ENCODE data around the gene CNNM3.

CNNM3 gene

DNA sequence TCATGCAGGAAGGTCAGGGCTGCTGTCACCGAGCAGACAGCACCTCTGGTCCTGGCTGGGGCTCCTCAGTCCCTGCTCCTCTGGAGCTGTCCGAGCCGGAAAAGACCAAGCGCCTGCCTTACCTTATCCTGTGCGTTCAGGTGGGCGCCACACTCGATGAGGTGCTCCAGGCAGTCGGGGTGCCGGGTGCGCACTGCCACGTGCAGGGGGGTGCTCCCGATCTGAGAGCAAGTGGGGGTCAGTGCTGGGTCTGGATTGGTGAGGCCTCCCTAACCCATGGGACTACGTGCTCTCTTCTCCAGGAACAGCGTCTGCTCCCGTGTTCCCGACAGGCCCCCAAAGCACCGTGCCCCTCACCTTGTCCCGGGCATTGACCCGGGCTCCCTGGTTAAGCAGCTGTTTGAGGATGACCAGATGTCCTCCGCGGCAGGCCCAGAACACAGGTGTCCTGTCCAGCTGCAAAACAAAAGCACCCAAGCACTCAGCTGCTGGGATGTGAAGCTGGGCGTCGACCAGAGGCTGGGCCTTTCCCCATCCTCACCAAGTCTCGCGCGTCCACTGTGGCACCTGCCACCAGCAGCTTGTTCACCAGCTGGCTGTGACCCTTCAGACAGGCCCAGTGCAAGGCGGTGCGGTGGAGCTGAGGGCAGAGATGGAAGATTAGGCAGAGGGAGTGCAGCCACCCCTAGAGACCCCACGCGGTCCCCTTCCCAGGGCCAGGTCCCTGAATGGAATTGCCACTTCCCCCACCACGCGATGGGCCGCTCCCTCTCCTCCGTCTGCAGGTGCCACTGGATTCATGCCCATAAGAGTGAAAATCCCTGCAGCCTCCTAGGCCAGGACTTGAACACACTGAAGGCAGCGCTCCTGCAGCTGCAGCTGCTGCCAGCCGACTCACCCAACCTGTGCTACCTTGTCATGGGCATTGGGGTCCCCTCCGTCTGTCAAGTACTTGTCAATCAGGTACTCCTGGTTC lies 24.1 kb downstream of the CNNM3 start:
- Histone ChIP-seq H3K27ac (ENCODE audit: low read depth, low read length) (no peak overlapping the region), H3K36me3 (ENCODE audit: control insufficient read depth in 1 of 2, insufficient read depth in 2 of 2, low read length in 2 of 2) (peaks cover 8 to 14% of the 10 kb centered on the region in 2 donors), H3K27me3 (ENCODE audit: control insufficient read depth in 1 of 2, insufficient read depth in 2 of 2, low read length in 2 of 2) (no peaks in the 10 kb centered on the region), H3K9me3 (ENCODE audit: control insufficient read depth in 1 of 2, low read length in 2 of 2) (no peaks in the 10 kb centered on the region), H3K4me3 (ENCODE audit: low read depth in 1 of 2, low read length in 2 of 2) (peak overlapping the region in 1 of 2 donors; percentile 51), H3K4me1 (ENCODE audit: control insufficient read depth in 1 of 2, insufficient read depth in 2 of 2, low read length in 2 of 2) (peaks cover 9 to 15% of the 10 kb centered on the region in 2 donors), H3K9ac (ENCODE audit: low read depth in 1 of 2, low read length in 2 of 2) (no peak overlapping the region)

DNA sequence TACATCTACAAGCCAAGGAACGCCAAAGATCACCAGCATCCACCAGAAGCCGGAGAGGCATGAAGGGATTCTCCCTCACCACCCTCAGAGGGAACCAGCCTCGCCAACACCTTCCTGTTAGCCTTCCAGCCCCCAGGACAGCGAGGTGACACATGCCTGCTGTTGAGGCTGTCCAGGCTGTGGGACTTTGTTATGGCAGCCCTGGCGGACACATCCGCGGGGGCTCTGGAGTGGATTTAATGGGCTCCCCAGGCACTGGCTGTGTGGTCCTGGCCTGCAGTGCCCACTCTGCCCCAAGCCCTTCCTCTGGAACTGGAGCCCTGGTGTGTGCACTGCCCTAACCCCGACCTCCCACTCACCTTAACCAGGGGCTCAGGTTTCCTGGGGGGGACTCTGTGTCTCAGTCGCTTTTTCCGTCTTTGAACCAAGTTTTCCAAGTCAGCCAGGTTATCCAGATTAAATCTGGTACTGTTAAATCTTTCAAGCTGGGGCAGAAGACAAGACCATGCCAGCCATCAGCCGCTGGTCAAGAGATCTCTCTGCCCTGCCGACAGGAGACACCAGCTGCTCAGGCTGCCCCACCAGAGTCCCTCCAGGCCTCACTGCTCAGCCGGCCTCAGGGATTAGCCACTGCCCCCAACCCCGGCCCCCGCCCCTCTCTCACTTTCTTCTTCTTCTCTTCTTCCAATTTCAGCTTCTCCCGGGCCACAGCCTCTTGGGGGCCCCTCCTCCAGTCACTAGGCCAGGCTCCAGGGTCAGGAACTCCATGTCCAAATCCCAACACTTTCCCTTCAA lies 25.8 kb downstream of the CNNM3 start:
- Histone ChIP-seq H3K9ac (ENCODE audit: low read depth in 1 of 2, low read length in 2 of 2) (no peak overlapping the region), H3K9me3 (ENCODE audit: control insufficient read depth in 1 of 2, low read length in 2 of 2) (no peaks in the 10 kb centered on the region), H3K27ac (ENCODE audit: low read depth, low read length) (no peak overlapping the region), H3K36me3 (ENCODE audit: control insufficient read depth in 1 of 2, insufficient read depth in 2 of 2, low read length in 2 of 2) (peaks cover 8 to 17% of the 10 kb centered on the region in 2 donors), H3K4me3 (ENCODE audit: low read depth in 1 of 2, low read length in 2 of 2) (no peak overlapping the region), H3K27me3 (ENCODE audit: control insufficient read depth in 1 of 2, insufficient read depth in 2 of 2, low read length in 2 of 2) (no peaks in the 10 kb centered on the region), H3K4me1 (ENCODE audit: control insufficient read depth in 1 of 2, insufficient read depth in 2 of 2, low read length in 2 of 2) (peaks cover 4 to 15% of the 10 kb centered on the region in 2 donors)

DNA sequence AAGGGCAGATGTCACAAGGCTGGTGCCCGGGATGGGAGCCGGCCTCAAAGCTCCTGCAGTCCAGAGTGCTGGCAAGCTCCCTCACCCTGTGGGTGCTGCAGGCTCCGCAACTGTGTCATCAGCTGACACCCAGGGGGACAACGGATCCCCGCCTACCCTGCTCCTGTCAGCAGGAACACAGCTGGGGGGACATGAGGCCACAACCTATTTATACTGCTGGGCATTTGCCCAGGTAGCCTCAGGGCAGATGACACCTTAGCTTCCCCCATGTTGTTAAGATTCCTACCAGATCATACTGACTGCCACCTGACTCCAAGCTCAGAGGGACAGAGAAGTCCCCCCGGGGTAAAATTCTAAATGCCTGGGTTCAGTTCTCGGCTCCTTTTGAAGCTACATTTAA lies 26.5 kb downstream of the CNNM3 start:
- Histone ChIP-seq H3K4me3 (ENCODE audit: low read depth in 1 of 2, low read length in 2 of 2) (no peak overlapping the region), H3K27ac (ENCODE audit: low read depth, low read length) (no peak overlapping the region), H3K9ac (ENCODE audit: low read depth in 1 of 2, low read length in 2 of 2) (no peak overlapping the region), H3K4me1 (ENCODE audit: control insufficient read depth in 1 of 2, insufficient read depth in 2 of 2, low read length in 2 of 2) (peaks cover 4 to 15% of the 10 kb centered on the region in 2 donors), H3K36me3 (ENCODE audit: control insufficient read depth in 1 of 2, insufficient read depth in 2 of 2, low read length in 2 of 2) (peaks cover 8 to 19% of the 10 kb centered on the region in 2 donors), H3K9me3 (ENCODE audit: control insufficient read depth in 1 of 2, low read length in 2 of 2) (no peaks in the 10 kb centered on the region), H3K27me3 (ENCODE audit: control insufficient read depth in 1 of 2, insufficient read depth in 2 of 2, low read length in 2 of 2) (no peaks in the 10 kb centered on the region)

DNA sequence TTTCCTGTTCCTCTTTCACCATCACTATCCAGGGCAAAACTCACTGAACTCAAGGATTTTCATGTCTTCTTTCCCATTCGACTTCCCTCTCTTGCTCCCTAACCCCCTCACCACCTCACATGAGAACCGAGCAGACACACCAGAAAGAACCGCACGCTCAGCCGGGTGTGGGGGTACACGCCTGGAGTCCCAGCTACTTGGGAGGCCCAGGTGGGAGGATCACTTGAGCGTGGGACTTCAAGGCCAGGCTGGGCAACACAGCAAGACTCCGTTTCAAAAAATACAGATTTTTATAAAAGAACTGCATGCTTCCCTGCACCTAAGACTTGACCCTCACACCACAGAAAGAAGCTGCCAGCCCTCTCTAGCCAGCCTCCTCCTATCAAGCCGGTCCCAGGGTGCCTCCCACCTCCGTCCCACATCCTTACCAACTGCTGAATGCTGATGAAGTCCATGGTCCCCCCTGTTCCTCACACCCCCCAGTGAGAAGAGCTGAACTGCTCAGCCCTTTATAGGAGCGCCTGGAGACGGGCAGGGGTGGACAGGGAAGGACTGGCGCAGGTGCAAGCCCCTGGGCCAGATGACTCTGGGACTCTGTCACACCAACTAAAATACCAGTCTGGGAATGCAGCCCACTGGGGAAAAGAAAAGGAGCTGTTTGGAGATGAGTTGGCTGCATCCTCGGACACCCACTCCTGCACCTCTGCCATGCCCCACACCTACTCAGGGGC lies 27.6 kb downstream of the CNNM3 start, which contains the start of gene ANKRD23:
Gene ANKRD23 (minus strand): TSS at position 484 of the 731 bp plus-strand sequence. CDS start 29 bp downstream, at position 455.
- H3K27me3 ChIP-seq (ENCODE audit: control insufficient read depth in 1 of 2, insufficient read depth in 2 of 2, low read length in 2 of 2) = no peaks in the 10 kb centered on the region
- H3K4me1 ChIP-seq (ENCODE audit: control insufficient read depth in 1 of 2, insufficient read depth in 2 of 2, low read length in 2 of 2) = peaks cover 4 to 13% of the 10 kb centered on the region in 2 donors
- no peak within 1 kb of the TSS for H3K9ac ChIP-seq (ENCODE audit: low read depth in 1 of 2, low read length in 2 of 2)
- H3K4me3 ChIP-seq (ENCODE audit: low read depth in 1 of 2, low read length in 2 of 2) = no peak within 1 kb of the TSS
- no peak within 1 kb of the TSS for H3K27ac ChIP-seq (ENCODE audit: low read depth, low read length)
- H3K36me3 ChIP-seq (ENCODE audit: control insufficient read depth in 1 of 2, insufficient read depth in 2 of 2, low read length in 2 of 2) = peaks cover 9 to 23% of the 10 kb centered on the region in 2 donors
- H3K9me3 ChIP-seq (ENCODE audit: control insufficient read depth in 1 of 2, low read length in 2 of 2) = no peaks in the 10 kb centered on the region

DNA sequence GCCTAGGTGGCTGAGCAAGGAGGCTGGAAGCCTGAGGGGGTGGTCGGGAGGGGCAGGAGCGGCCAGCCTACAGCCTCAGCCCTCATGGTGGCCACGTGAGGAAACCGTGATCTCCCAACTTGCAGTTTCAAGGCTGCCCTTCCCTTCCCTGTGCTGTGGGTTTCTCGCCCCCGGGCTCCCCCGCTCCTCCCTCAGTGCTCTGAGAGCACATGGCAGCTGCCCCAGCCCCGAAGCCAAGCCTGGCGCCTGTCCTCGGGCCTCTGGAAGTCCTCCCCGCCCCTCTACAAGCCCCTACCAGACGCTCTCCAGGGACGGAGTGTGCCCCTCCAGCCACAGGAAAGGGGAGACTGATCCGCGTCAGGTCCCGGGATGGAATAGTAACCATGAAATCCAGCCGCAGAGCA lies 28.3 kb downstream of the CNNM3 start:
- H3K36me3 ChIP-seq (ENCODE audit: control insufficient read depth in 1 of 2, insufficient read depth in 2 of 2, low read length in 2 of 2) = peaks cover 9 to 25% of the 10 kb centered on the region in 2 donors
- no peak overlapping the region for H3K9ac ChIP-seq (ENCODE audit: low read depth in 1 of 2, low read length in 2 of 2)
- no peak overlapping the region for H3K4me3 ChIP-seq (ENCODE audit: low read depth in 1 of 2, low read length in 2 of 2)
- no peaks in the 10 kb centered on the region for H3K9me3 ChIP-seq (ENCODE audit: control insufficient read depth in 1 of 2, low read length in 2 of 2)
- H3K27ac ChIP-seq (ENCODE audit: low read depth, low read length) = no peak overlapping the region
- peaks cover 0 to 6% of the 10 kb centered on the region in 2 donors for H3K4me1 ChIP-seq (ENCODE audit: control insufficient read depth in 1 of 2, insufficient read depth in 2 of 2, low read length in 2 of 2)
- H3K27me3 ChIP-seq (ENCODE audit: control insufficient read depth in 1 of 2, insufficient read depth in 2 of 2, low read length in 2 of 2) = no peaks in the 10 kb centered on the region

DNA sequence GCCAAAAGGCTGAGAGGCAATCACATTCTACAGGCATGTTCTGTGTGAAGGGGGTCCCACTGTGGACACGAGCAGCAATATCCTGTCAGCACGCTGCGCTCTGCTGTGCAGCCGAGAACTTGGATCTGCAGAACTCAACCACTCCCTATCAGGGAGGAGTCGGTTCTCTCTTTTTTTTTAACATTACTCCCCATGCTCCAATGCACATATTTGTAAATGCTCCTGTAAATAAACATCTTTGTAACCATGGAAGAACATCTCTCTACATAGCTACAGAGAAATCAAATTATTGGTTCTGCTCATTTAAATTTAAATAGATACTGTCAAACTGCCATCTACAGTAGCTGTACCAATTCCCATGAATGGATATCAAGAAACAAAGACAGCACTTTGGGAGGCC lies 30.8 kb downstream of the CNNM3 start:
- H3K4me1 ChIP-seq (ENCODE audit: control insufficient read depth in 1 of 2, insufficient read depth in 2 of 2, low read length in 2 of 2) = no peaks in the 10 kb centered on the region
- H3K4me3 ChIP-seq (ENCODE audit: low read depth in 1 of 2, low read length in 2 of 2) = no peak overlapping the region
- H3K9ac ChIP-seq (ENCODE audit: low read depth in 1 of 2, low read length in 2 of 2) = no peak overlapping the region
- H3K27ac ChIP-seq (ENCODE audit: low read depth, low read length) = no peak overlapping the region
- H3K9me3 ChIP-seq (ENCODE audit: control insufficient read depth in 1 of 2, low read length in 2 of 2) = no peaks in the 10 kb centered on the region
- no peaks in the 10 kb centered on the region for H3K27me3 ChIP-seq (ENCODE audit: control insufficient read depth in 1 of 2, insufficient read depth in 2 of 2, low read length in 2 of 2)
- H3K36me3 ChIP-seq (ENCODE audit: control insufficient read depth in 1 of 2, insufficient read depth in 2 of 2, low read length in 2 of 2) = peaks cover 9 to 40% of the 10 kb centered on the region in 2 donors

DNA sequence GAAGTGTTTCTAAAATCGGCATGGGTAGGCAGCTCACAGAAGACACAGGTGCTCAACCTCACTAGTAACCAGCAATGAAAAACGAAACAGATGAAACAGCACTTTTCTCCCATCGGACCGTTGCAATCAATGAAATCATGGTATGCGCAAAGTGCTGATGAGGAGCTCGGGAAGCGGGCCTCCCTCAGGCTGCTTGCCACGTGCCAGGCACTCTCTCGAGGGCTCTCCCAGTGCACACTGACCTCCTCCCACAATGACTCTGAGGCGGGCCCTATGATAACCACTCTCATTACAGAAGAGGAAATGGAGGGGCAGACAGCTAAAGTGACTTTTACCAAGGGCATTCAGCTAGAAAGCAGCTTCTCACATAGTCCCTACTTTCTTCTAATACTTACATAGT lies 31.5 kb downstream of the CNNM3 start:
- H3K9me3 ChIP-seq (ENCODE audit: control insufficient read depth in 1 of 2, low read length in 2 of 2) = no peaks in the 10 kb centered on the region
- no peak overlapping the region for H3K9ac ChIP-seq (ENCODE audit: low read depth in 1 of 2, low read length in 2 of 2)
- no peak overlapping the region for H3K4me3 ChIP-seq (ENCODE audit: low read depth in 1 of 2, low read length in 2 of 2)
- no peak overlapping the region for H3K27ac ChIP-seq (ENCODE audit: low read depth, low read length)
- no peaks in the 10 kb centered on the region for H3K27me3 ChIP-seq (ENCODE audit: control insufficient read depth in 1 of 2, insufficient read depth in 2 of 2, low read length in 2 of 2)
- peaks cover 9 to 47% of the 10 kb centered on the region in 2 donors for H3K36me3 ChIP-seq (ENCODE audit: control insufficient read depth in 1 of 2, insufficient read depth in 2 of 2, low read length in 2 of 2)
- H3K4me1 ChIP-seq (ENCODE audit: control insufficient read depth in 1 of 2, insufficient read depth in 2 of 2, low read length in 2 of 2) = no peaks in the 10 kb centered on the region

DNA sequence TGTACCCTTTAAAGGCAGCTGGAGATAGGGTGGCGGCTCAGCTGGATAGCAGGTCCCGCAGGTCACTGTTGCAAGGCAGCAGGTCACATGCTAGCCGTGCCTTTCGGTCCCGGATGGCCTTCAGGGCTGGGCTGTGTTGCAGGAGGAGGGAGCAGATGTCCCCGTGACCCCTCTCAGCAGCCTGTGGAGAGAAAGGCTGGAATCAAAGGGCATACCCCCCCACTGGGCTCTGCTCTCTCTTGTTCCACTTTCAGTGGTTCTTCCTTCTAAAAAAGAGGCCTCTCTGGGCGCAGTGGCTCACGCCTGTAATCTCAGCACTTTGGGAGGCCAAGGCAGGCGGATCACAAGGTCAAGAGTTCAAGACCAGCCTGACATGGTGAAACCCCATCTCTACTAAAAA lies 32.2 kb downstream of the CNNM3 start:
- Histone ChIP-seq H3K9ac (ENCODE audit: low read depth in 1 of 2, low read length in 2 of 2) (no peak overlapping the region), H3K4me1 (ENCODE audit: control insufficient read depth in 1 of 2, insufficient read depth in 2 of 2, low read length in 2 of 2) (no peaks in the 10 kb centered on the region), H3K27me3 (ENCODE audit: control insufficient read depth in 1 of 2, insufficient read depth in 2 of 2, low read length in 2 of 2) (no peaks in the 10 kb centered on the region), H3K36me3 (ENCODE audit: control insufficient read depth in 1 of 2, insufficient read depth in 2 of 2, low read length in 2 of 2) (peaks cover 13 to 54% of the 10 kb centered on the region in 2 donors), H3K27ac (ENCODE audit: low read depth, low read length) (no peak overlapping the region), H3K4me3 (ENCODE audit: low read depth in 1 of 2, low read length in 2 of 2) (no peak overlapping the region), H3K9me3 (ENCODE audit: control insufficient read depth in 1 of 2, low read length in 2 of 2) (no peaks in the 10 kb centered on the region)

DNA sequence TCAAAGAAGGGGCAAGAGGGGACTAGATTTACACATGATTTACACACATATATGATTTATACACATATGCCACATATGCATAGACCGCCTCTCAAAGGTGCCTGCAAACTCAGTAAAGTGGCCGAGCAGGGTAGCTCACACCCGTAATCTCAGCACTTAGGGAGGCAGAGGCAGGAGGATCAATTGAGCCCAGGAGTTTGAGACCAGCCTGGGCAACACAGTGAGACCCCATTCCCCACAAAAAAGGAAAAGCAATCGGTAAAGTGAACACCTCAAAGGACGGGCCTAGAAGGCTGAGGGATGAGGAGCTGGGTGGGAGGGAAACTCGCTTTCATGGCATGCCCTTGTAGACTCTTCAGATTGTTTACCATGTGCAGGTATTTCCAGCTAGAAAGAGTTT lies 36.6 kb downstream of the CNNM3 start:
- Histone ChIP-seq H3K9me3 (ENCODE audit: control insufficient read depth in 1 of 2, low read length in 2 of 2) (no peaks in the 10 kb centered on the region), H3K27me3 (ENCODE audit: control insufficient read depth in 1 of 2, insufficient read depth in 2 of 2, low read length in 2 of 2) (no peaks in the 10 kb centered on the region), H3K27ac (ENCODE audit: low read depth, low read length) (no peak overlapping the region), H3K4me1 (ENCODE audit: control insufficient read depth in 1 of 2, insufficient read depth in 2 of 2, low read length in 2 of 2) (peaks cover 12 to 13% of the 10 kb centered on the region in 2 donors), H3K36me3 (ENCODE audit: control insufficient read depth in 1 of 2, insufficient read depth in 2 of 2, low read length in 2 of 2) (peaks cover 13 to 53% of the 10 kb centered on the region in 2 donors), H3K4me3 (ENCODE audit: low read depth in 1 of 2, low read length in 2 of 2) (no peak overlapping the region), H3K9ac (ENCODE audit: low read depth in 1 of 2, low read length in 2 of 2) (no peak overlapping the region)
